ENCODE data around the gene FOXN3. TPM values are rescaled to one million over a fixed set of nuclear protein-coding genes. Genes with fewer than 3 reads are reported as not detected.

Gene FOXN3
- total RNA-seq, 1 experiment from 2014 or later = 45.8 TPM

GRCh38 chr14:89356927-89357326 is 60.1 kb downstream of the FOXN3 start:
- H3K27me3 ChIP-seq = no peaks in the 10 kb centered on the region
- peaks cover under 1% of the 10 kb centered on the region; the same call in 1 of the 2 replicates for H3K4me1 ChIP-seq
- no peaks in the 10 kb centered on the region; the same call in 1 of the 2 replicates for H3K36me3 ChIP-seq
- no peaks in the 10 kb centered on the region for H3K9me3 ChIP-seq (replicated peaks)
- DNase-seq = no peak
- H3K4me3 ChIP-seq = no peak overlapping the region
- H3K27ac ChIP-seq = no peak overlapping the region

DNA sequence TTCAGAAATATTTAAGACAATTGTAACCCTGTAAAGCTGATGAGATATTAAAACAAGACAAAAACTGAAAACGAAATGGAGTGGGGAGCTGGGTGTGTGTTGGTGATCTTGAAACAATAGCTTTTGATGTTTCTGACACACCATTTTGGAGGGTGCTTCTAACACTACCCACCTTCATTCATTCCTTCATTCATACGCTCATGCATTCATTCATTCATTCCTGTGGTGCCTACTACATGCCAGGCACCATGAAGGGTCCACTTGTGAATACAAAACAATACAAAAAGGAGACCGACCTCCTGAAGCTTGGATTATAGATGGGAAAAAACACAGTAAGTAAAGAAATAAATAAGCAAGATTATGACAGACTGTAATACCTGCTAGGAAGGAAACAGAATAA is 60.5 kb downstream of the FOXN3 start:
- Histone ChIP-seq H3K9me3 (replicated peaks) (no peaks in the 10 kb centered on the region), H3K4me1 (peaks cover 5% of the 10 kb centered on the region), H3K4me3 (no peak overlapping the region), H3K27ac (no peak overlapping the region), H3K36me3 (no peaks in the 10 kb centered on the region; the same call in 1 of the 2 replicates), H3K27me3 (no peaks in the 10 kb centered on the region)
- no peak for DNase-seq

DNA sequence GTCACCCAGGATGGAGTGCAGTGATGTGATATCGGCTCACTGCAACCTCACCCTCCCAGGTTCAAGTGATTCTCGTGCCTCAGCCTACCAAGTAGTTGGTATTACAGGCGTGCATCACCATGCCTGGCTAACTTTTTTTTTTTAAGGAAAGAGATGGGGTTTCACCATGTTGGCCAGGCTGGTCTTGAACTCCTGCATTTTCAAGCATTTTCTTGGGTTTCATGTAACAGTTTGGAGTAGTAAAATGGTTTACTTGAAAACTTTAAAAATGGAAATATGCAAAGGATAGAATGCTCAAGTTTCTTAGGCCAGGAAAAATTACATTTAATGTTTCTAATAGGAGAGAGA is 63.3 kb downstream of the FOXN3 start:
- no peaks in the 10 kb centered on the region for H3K9me3 ChIP-seq (replicated peaks)
- no peaks in the 10 kb centered on the region; the same call in none of the 2 replicates for H3K36me3 ChIP-seq
- peaks cover 21% of the 10 kb centered on the region for H3K4me1 ChIP-seq
- H3K4me3 ChIP-seq = no peak overlapping the region
- H3K27me3 ChIP-seq = no peaks in the 10 kb centered on the region
- no peak for DNase-seq
- H3K27ac ChIP-seq = no peak overlapping the region

- H3K36me3 ChIP-seq = no peaks in the 10 kb centered on the region; the same call in none of the 2 replicates
- H3K4me3 ChIP-seq = no peak overlapping the region
- H3K27ac ChIP-seq = no peak overlapping the region
- H3K27me3 ChIP-seq = no peaks in the 10 kb centered on the region
- peaks cover 22% of the 10 kb centered on the region for H3K4me1 ChIP-seq
- DNase-seq = no peak
- H3K9me3 ChIP-seq (replicated peaks) = no peaks in the 10 kb centered on the region
Measured at GRCh38 chr14:89352976-89353765, 63.9 kb downstream of the FOXN3 start.

DNA sequence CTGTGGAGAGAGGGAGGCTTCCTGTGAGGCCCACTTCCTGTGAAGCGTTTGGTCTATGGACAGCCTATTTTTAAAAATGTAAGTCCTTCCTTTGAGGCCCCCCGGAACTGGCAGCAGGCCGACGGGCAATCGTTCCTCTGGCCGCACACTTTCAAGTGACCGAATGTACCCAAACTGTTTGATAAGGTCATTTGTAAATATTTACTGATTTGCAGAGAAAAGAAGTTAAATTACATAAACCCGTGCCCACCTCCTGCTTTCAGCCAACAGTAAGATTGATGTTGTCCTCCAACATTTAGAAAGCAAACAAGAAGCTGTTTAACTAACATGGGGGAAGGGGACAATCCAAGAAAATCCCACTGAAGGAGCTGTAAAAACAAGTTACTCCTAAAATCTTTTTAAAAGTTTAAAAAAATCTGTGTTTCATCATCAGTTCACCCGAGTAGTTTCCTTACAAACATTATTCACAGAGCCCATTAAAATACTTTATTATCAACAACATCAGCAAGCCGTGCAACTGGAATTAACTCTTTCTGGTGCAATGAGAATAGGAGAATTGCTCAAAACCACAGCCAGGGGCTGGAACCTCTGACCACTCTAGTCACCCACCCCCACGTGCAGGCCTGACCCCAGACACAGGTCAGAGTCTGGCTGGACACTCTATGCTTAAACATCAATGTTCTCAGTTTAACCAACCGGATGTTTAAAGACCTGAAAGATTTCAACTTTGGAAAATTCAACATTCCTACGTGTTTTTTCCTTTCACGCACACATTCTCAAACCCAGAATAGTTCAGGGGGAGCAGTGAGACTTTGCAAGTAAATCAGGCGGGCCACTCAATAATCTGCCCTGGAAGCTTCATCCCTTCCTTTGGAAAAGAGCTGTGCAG is 65.3 kb downstream of the FOXN3 start:
- peak; percentile 6 to 16 for DNase-seq
- Histone ChIP-seq H3K4me1 (peaks cover 22% of the 10 kb centered on the region), H3K27ac (peak overlapping the region; percentile 25; the same call in 1 of the 2 replicates), H3K36me3 (no peaks in the 10 kb centered on the region; the same call in none of the 2 replicates), H3K9me3 (replicated peaks) (no peaks in the 10 kb centered on the region), H3K4me3 (no peak overlapping the region), H3K27me3 (no peaks in the 10 kb centered on the region)

DNA sequence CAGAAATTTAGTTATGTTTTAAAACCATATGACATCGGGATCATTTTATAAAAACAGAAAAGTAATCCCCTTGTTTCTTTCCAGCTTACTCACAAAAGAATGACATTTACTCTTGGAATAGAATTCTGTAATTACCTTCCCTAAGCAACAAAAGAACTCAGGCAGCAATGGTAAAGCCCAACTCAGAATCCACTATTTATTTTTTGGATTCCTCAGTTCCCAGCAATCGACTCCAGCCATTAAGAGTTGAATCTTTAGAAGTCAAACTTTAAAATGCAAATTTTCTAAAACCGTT is 65.9 kb downstream of the FOXN3 start:
- peak overlapping the region; percentile 25; the same call in 1 of the 2 replicates for H3K27ac ChIP-seq
- no peaks in the 10 kb centered on the region for H3K9me3 ChIP-seq (replicated peaks)
- H3K4me1 ChIP-seq = peaks cover 22% of the 10 kb centered on the region
- H3K27me3 ChIP-seq = no peaks in the 10 kb centered on the region
- no peaks in the 10 kb centered on the region; the same call in none of the 2 replicates for H3K36me3 ChIP-seq
- no peak overlapping the region for H3K4me3 ChIP-seq
- DNase-seq = no peak

DNA sequence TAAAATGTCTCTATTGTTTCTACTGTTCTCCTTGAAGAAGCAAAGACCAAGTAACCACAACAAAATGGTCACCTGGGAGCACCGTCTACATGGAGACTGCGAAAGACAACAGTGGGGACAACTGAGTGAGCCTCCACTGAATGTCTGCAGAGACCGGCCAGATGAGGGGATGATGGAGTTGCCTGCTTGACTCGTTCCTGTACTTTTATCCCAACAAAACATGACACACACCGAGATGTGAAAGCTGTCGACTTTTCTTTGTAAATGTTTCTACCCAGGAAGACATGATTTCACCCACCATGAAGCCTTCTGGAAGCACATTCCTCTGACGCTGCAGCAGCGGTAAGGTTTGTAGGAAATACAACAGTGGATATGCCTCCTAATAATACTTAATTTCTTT is 66.9 kb downstream of the FOXN3 start:
- Histone ChIP-seq H3K4me3 (no peak overlapping the region), H3K27ac (peak overlapping the region; percentile 9; the same call in 1 of the 2 replicates), H3K36me3 (no peaks in the 10 kb centered on the region; the same call in none of the 2 replicates), H3K27me3 (no peaks in the 10 kb centered on the region), H3K9me3 (replicated peaks) (no peaks in the 10 kb centered on the region), H3K4me1 (peaks cover 22% of the 10 kb centered on the region)
- DNase-seq = no peak

DNA sequence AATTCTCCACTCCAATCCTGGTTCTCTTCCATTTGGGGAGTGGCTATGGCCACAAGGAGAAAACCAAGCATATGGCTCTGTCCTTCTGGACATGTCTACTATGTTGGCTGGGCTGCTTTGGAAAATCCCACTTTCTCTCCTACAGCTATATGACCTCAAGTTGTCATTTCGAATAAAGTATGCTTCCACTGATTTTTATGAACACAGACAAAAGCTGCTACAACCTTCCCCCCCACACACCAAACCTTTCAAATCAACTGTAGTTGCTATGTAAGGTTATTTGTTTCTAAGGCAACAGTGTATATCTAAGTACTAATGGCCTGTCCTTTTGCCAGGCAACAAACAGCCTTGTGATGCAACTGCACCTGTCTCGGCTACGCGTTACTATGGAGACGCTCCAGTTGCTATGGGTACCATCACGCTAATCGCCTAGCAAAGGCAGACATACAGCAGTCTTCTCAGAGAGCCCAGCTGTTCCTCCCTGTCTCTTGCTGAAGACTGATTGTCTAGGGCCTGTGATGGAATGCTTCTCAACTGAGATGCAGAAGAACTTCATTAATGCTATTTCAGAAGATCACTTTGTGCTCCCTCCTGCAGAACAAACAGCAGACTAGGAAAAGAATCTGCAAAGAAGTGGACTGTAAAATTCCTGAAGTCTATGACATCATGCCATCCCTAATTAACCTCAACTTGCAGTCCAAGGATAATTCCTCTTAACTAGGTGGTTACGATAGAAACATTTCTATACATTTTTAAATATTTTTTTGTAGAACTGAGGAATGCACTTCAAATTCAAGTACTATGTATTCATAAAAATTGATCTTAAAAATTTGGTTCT is 67.6 kb downstream of the FOXN3 start:
- Histone ChIP-seq H3K27ac (peak overlapping the region; percentile 61), H3K4me3 (no peak overlapping the region), H3K27me3 (no peaks in the 10 kb centered on the region), H3K36me3 (no peaks in the 10 kb centered on the region; the same call in none of the 2 replicates), H3K4me1 (peaks cover 22% of the 10 kb centered on the region), H3K9me3 (replicated peaks) (no peaks in the 10 kb centered on the region)
- peak; percentile 96 to 98 for DNase-seq

DNA sequence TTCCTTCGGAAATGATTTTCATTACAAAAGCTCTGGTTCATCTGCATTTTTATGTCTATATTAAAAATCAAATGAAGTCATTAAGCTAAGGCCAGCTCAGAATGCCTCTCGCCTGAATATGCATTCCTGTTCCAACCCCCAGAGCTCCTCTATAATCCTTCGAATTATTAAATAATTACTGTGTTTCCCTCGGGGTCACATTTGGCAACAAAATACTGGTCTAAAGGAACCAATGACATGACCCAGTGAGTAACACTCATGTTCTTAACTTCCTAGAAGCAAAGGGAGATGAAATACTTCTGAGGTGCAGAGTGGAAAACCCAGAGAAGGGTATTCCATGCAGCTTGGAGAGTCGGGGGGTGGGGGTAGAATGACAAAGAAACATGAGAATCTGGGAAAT is 68.3 kb downstream of the FOXN3 start:
- no peak for DNase-seq
- Histone ChIP-seq H3K9me3 (replicated peaks) (no peaks in the 10 kb centered on the region), H3K27me3 (no peaks in the 10 kb centered on the region), H3K36me3 (no peaks in the 10 kb centered on the region; the same call in none of the 2 replicates), H3K4me3 (no peak overlapping the region), H3K4me1 (peaks cover 22% of the 10 kb centered on the region), H3K27ac (peak overlapping the region; percentile 61)

DNA sequence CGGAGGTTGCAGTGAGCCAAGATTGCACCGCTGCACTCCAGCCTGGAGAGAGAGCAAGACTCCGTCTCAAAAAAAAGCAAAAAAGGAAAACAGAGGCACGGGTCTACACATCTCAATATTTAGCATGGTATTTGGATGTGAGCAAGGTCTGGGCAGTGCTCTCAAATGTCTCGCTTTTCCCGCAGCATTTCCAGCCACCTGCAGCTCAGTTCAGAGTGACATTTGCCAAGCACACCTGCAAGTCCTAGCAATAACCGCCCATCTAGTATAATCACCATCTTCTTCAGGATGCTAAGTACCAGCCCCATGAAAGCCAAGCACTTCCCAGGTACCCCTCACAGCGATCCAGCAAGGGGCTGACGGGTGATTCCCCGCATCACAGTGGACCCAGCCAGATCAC is 69.1 kb downstream of the FOXN3 start:
- no peak overlapping the region for H3K4me3 ChIP-seq
- H3K4me1 ChIP-seq = peaks cover 22% of the 10 kb centered on the region
- DNase-seq = no peak
- no peak overlapping the region for H3K27ac ChIP-seq
- no peaks in the 10 kb centered on the region for H3K27me3 ChIP-seq
- H3K36me3 ChIP-seq = no peaks in the 10 kb centered on the region; the same call in none of the 2 replicates
- H3K9me3 ChIP-seq (replicated peaks) = no peaks in the 10 kb centered on the region

GRCh38 chr14:89344920-89345254 is 72.1 kb downstream of the FOXN3 start:
- no peak overlapping the region for H3K4me3 ChIP-seq
- no peak for DNase-seq
- no peaks in the 10 kb centered on the region for H3K9me3 ChIP-seq (replicated peaks)
- H3K36me3 ChIP-seq = no peaks in the 10 kb centered on the region; the same call in none of the 2 replicates
- no peak overlapping the region for H3K27ac ChIP-seq
- peaks cover 11% of the 10 kb centered on the region for H3K4me1 ChIP-seq
- H3K27me3 ChIP-seq = no peaks in the 10 kb centered on the region

- no peaks in the 10 kb centered on the region for H3K27me3 ChIP-seq
- no peaks in the 10 kb centered on the region for H3K9me3 ChIP-seq (replicated peaks)
- no peak for DNase-seq
Measured at GRCh38 chr14:89343356-89343755, 73.7 kb downstream of the FOXN3 start.

GRCh38 chr14:89342049-89342448 is 75.0 kb downstream of the FOXN3 start:
- Histone ChIP-seq H3K4me1 (no peaks in the 10 kb centered on the region), H3K4me3 (no peak overlapping the region), H3K27me3 (no peaks in the 10 kb centered on the region), H3K27ac (no peak overlapping the region), H3K36me3 (no peaks in the 10 kb centered on the region; the same call in 1 of the 2 replicates), H3K9me3 (replicated peaks) (no peaks in the 10 kb centered on the region)
- DNase-seq = no peak

More at GRCh38 chr14:89343356-89343755, 73.7 kb downstream of the FOXN3 start:
- Histone ChIP-seq H3K27ac (no peak overlapping the region), H3K4me1 (no peaks in the 10 kb centered on the region), H3K36me3 (no peaks in the 10 kb centered on the region; the same call in none of the 2 replicates), H3K4me3 (no peak overlapping the region)

Measured in SJCRH30 (cell line).